Uterus (tissue), 2 donors: ENCODE results near the gene TICAM2.

Source experiments
- POLR2A ChIP-seq, 2 donors: fragments of 450-650 bp; IDR thresholded peaks; one replicate each; pipeline ENCODE4 v1.6.1; 2016; ENCODE audit warnings: antibody characterized with exemption in 2 of 2, mild to moderate bottlenecking in 1 of 2, moderate library complexity in 1 of 2
- TF ChIP-seq, protein P1 (sequence below), 4 experiments: fragments of 200-600 bp in 2 of 4; fragments of 450-650 bp in 2 of 4; sonication (generic) in 2 of 4; IDR thresholded peaks; one replicate each; pipeline ENCODE4 v1.5.1; 2016 to 2019; ENCODE audit warnings: antibody characterized with exemption in 4 of 4, mild to moderate bottlenecking in 2 of 4, moderate library complexity in 1 of 4

- TF ChIP-seq, protein P1, sequence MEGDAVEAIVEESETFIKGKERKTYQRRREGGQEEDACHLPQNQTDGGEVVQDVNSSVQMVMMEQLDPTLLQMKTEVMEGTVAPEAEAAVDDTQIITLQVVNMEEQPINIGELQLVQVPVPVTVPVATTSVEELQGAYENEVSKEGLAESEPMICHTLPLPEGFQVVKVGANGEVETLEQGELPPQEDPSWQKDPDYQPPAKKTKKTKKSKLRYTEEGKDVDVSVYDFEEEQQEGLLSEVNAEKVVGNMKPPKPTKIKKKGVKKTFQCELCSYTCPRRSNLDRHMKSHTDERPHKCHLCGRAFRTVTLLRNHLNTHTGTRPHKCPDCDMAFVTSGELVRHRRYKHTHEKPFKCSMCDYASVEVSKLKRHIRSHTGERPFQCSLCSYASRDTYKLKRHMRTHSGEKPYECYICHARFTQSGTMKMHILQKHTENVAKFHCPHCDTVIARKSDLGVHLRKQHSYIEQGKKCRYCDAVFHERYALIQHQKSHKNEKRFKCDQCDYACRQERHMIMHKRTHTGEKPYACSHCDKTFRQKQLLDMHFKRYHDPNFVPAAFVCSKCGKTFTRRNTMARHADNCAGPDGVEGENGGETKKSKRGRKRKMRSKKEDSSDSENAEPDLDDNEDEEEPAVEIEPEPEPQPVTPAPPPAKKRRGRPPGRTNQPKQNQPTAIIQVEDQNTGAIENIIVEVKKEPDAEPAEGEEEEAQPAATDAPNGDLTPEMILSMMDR (IDR thresholded peaks at IDR 0.05): no peak
- TF ChIP-seq POLR2A (IDR thresholded peaks at IDR 0.05): no peak
Measured at GRCh38 chr5:115641948-115642347, 39.7 kb upstream of the TICAM2 start.
